Measurements from ENCODE around the gene TMPRSS6. TPM values are rescaled to one million over a fixed set of nuclear protein-coding genes. Genes with fewer than 3 reads are reported as not detected.

Gene TMPRSS6
- total and polyA plus RNA-seq, 2 donors (not counting 1 experiment from before 2014, with no cell fraction given): not detected

DNA sequence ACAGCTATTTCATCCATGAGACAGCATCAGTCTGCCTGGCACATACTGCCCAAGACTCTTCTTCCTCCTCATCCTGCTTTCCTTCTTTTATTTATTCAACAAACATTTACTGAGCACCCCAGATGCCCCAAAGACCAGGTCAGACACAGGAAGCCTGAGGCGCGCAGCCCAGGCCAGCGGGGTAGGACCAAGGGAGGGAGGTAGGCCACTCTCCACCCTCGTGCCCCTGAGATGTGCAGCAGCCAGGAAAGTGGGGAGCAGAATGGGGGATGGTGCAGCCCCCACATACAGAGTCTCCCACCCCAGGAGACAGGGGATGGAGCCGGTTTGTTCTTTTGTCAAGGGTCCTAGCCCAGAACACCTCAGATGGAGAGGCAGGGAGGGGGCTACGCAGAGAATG lies 44.4 kb upstream of the TMPRSS6 start:
- no peaks in the 10 kb centered on the region for H3K79me2 ChIP-seq (ENCODE audit: control insufficient read depth, insufficient read depth, low read length)
- no peak overlapping the region for H3K4me2 ChIP-seq (ENCODE audit: extremely low read depth, insufficient read depth, low read length)
- no peaks in the 10 kb centered on the region for H3K9me3 ChIP-seq (ENCODE audit: control insufficient read depth, insufficient read depth, low read depth, low read length)
- no peak for DNase-seq (ENCODE audit: low read depth in 2 of 2)
- H3K9ac ChIP-seq (ENCODE audit: insufficient read depth, low read length): no peak overlapping the region
- H2AFZ ChIP-seq (ENCODE audit: low read length): no peak overlapping the region
- no peaks in the 10 kb centered on the region for H3K36me3 ChIP-seq (ENCODE audit: control insufficient read depth, insufficient read depth, low read length)
- H3K27ac ChIP-seq (ENCODE audit: insufficient read depth, low read length): no peak overlapping the region
- no peak for TF ChIP-seq EZH2 (IDR thresholded peaks at IDR 0.05; ENCODE audit: low read length, missing control alignments)
- TF ChIP-seq, protein P1, sequence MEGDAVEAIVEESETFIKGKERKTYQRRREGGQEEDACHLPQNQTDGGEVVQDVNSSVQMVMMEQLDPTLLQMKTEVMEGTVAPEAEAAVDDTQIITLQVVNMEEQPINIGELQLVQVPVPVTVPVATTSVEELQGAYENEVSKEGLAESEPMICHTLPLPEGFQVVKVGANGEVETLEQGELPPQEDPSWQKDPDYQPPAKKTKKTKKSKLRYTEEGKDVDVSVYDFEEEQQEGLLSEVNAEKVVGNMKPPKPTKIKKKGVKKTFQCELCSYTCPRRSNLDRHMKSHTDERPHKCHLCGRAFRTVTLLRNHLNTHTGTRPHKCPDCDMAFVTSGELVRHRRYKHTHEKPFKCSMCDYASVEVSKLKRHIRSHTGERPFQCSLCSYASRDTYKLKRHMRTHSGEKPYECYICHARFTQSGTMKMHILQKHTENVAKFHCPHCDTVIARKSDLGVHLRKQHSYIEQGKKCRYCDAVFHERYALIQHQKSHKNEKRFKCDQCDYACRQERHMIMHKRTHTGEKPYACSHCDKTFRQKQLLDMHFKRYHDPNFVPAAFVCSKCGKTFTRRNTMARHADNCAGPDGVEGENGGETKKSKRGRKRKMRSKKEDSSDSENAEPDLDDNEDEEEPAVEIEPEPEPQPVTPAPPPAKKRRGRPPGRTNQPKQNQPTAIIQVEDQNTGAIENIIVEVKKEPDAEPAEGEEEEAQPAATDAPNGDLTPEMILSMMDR (conservative IDR thresholded peaks at IDR 0.05 in 1 of 2, IDR thresholded peaks at IDR 0.05 in 1 of 2; ENCODE audit: low read depth in 1 of 2, low read length in 2 of 2): no peak
- no peak overlapping the region for H3K4me3 ChIP-seq (replicated peaks in 1 of 4; ENCODE audit: control extremely low read depth in 1 of 4, insufficient read depth in 1 of 4, low read depth in 3 of 4, low read length in 4 of 4)
- H3K27me3 ChIP-seq (ENCODE audit: control insufficient read depth, insufficient read depth, low read length): peaks cover 2% of the 10 kb centered on the region
- H4K20me1 ChIP-seq (ENCODE audit: control insufficient read depth, extremely low read depth, insufficient read depth, low read length): no peaks in the 10 kb centered on the region
- no peaks in the 10 kb centered on the region for H3K4me1 ChIP-seq (ENCODE audit: control insufficient read depth, extremely low read depth, insufficient read depth, low read length)

DNA sequence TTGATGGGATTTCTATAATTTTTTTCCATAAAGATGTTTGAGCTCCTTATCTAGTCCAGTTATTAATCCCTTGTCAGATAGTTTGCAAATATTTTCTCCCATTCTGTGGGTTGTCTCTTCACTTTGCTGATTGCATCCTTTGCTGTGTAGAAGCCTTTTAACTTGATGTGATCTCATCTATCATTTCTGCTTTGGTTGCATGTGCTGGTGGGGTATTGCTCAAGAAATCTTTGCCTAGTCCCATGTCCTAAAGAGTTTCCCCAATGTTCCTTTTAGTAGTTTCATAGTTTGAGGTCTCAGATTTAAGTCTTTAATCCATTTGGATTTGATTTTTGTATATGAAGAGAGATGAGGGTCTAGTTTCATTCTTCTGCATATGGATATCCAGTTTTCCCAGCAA lies 41.9 kb upstream of the TMPRSS6 start:
- Histone ChIP-seq H3K79me2 (ENCODE audit: control insufficient read depth, insufficient read depth, low read length) (no peaks in the 10 kb centered on the region), H3K27ac (ENCODE audit: insufficient read depth, low read length) (no peak overlapping the region), H3K4me3 (replicated peaks in 1 of 4; ENCODE audit: control extremely low read depth in 1 of 4, insufficient read depth in 1 of 4, low read depth in 3 of 4, low read length in 4 of 4) (no peak overlapping the region), H3K36me3 (ENCODE audit: control insufficient read depth, insufficient read depth, low read length) (no peaks in the 10 kb centered on the region), H4K20me1 (ENCODE audit: control insufficient read depth, extremely low read depth, insufficient read depth, low read length) (no peaks in the 10 kb centered on the region), H3K27me3 (ENCODE audit: control insufficient read depth, insufficient read depth, low read length) (no peaks in the 10 kb centered on the region), H3K4me1 (ENCODE audit: control insufficient read depth, extremely low read depth, insufficient read depth, low read length) (no peaks in the 10 kb centered on the region), H2AFZ (ENCODE audit: low read length) (no peak overlapping the region), H3K9me3 (ENCODE audit: control insufficient read depth, insufficient read depth, low read depth, low read length) (no peaks in the 10 kb centered on the region), H3K9ac (ENCODE audit: insufficient read depth, low read length) (no peak overlapping the region), H3K4me2 (ENCODE audit: extremely low read depth, insufficient read depth, low read length) (no peak overlapping the region)
- no peak for DNase-seq (ENCODE audit: low read depth in 2 of 2)
- TF ChIP-seq, protein P1 (conservative IDR thresholded peaks at IDR 0.05 in 1 of 2, IDR thresholded peaks at IDR 0.05 in 1 of 2; ENCODE audit: low read depth in 1 of 2, low read length in 2 of 2): no peak
- TF ChIP-seq EZH2 (IDR thresholded peaks at IDR 0.05; ENCODE audit: low read length, missing control alignments): no peak

DNA sequence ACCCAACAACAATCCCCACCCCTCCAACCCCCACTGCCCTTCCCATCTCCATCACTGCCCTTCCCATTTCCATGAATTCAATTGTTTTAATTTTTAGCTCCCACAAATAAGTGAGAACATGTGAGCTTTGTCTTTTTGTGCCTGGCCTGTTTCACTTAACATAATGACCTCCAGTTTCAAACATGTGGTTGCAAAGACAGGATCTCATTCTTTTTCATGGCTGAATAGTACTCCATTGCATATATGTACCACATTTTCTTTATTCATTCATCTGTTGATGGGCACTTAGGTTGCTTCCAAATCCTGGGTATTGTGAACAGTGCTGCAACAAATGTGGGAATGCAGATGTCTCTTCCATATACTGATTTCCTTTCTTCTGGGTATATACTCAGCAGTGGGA lies 41.2 kb upstream of the TMPRSS6 start:
- no peaks in the 10 kb centered on the region for H3K36me3 ChIP-seq (ENCODE audit: control insufficient read depth, insufficient read depth, low read length)
- H3K79me2 ChIP-seq (ENCODE audit: control insufficient read depth, insufficient read depth, low read length): no peaks in the 10 kb centered on the region
- TF ChIP-seq EZH2 (IDR thresholded peaks at IDR 0.05; ENCODE audit: low read length, missing control alignments): no peak
- TF ChIP-seq, protein P1 (conservative IDR thresholded peaks at IDR 0.05 in 1 of 2, IDR thresholded peaks at IDR 0.05 in 1 of 2; ENCODE audit: low read depth in 1 of 2, low read length in 2 of 2): no peak
- H3K9ac ChIP-seq (ENCODE audit: insufficient read depth, low read length): no peak overlapping the region
- H3K4me1 ChIP-seq (ENCODE audit: control insufficient read depth, extremely low read depth, insufficient read depth, low read length): no peaks in the 10 kb centered on the region
- no peak overlapping the region for H2AFZ ChIP-seq (ENCODE audit: low read length)
- no peaks in the 10 kb centered on the region for H3K9me3 ChIP-seq (ENCODE audit: control insufficient read depth, insufficient read depth, low read depth, low read length)
- no peak overlapping the region for H3K4me3 ChIP-seq (replicated peaks in 1 of 4; ENCODE audit: control extremely low read depth in 1 of 4, insufficient read depth in 1 of 4, low read depth in 3 of 4, low read length in 4 of 4)
- H4K20me1 ChIP-seq (ENCODE audit: control insufficient read depth, extremely low read depth, insufficient read depth, low read length): no peaks in the 10 kb centered on the region
- no peak for DNase-seq (ENCODE audit: low read depth in 2 of 2)
- no peak overlapping the region for H3K4me2 ChIP-seq (ENCODE audit: extremely low read depth, insufficient read depth, low read length)
- no peaks in the 10 kb centered on the region for H3K27me3 ChIP-seq (ENCODE audit: control insufficient read depth, insufficient read depth, low read length)
- H3K27ac ChIP-seq (ENCODE audit: insufficient read depth, low read length): no peak overlapping the region
